IMR-90 (cell line): ENCODE results near the gene CEP68. TPM values are rescaled to one million over a fixed set of nuclear protein-coding genes. Genes with fewer than 3 reads are reported as not detected.

Experiments
- ATAC-seq: fragments of 200-7000 bp; cut with Tn5 transposase; 2 replicates; pipeline ENCODE4 v1.9.1; 2020; ENCODE audit warnings: low read depth, mild to moderate bottlenecking, moderate library complexity
- BruUV-seq: library from RNA; stranded (reverse); fragments of 400-500 nt; replicated peaks from 2 replicates; lab custom pipeline; 2021; lab: Mats Ljungman, UMichigan
- CTCF ChIA-PET: fragments of 300-600 bp; formaldehyde crosslinking; extraction: SDS; loops from one replicate; lab custom pipeline; 2021; ENCODE audit warnings: antibody characterized with exemption; lab: Yijun Ruan, JAX
- POLR2A ChIA-PET: fragments of 300-600 bp; sonication (Branson Sonifier 250); formaldehyde crosslinking; loops from one replicate; lab custom pipeline; 2022; ENCODE audit warnings: antibody characterized with exemption; ENCODE audit not compliant: unreplicated experiment; lab: Charles Lee
- DNase-seq: peaks from one replicate; pipeline ENCODE4 v3.0.0; 2013
- H2AFZ ChIP-seq: replicated peaks from 2 replicates; pipeline ENCODE3; 2013; ENCODE audit warnings: low read length, mild to moderate bottlenecking; ENCODE audit not compliant: poor library complexity
- H2AK5ac ChIP-seq: 2 replicates; pipeline ENCODE4 v1.6.1; 2013; ENCODE audit warnings: low read depth, low read length, inconsistent platforms
- H2AK9ac ChIP-seq: replicated peaks from 2 replicates; pipeline ENCODE3; 2013; ENCODE audit warnings: mild to moderate bottlenecking, low read depth, low read length, moderate library complexity; ENCODE audit not compliant: poor library complexity
- H2BK120ac ChIP-seq: 2 replicates; pipeline ENCODE4 v1.6.1; 2013; ENCODE audit warnings: low read depth, low read length, inconsistent platforms
- H2BK15ac ChIP-seq: 3 replicates; pipeline ENCODE4 v1.6.1; 2013; ENCODE audit warnings: low read depth, low read length, inconsistent platforms
- H2BK20ac ChIP-seq: 2 replicates; pipeline ENCODE4 v1.6.1; 2013; ENCODE audit warnings: low read depth, mild to moderate bottlenecking, inconsistent platforms, low read length, moderate library complexity
- H2BK5ac ChIP-seq: 2 replicates; pipeline ENCODE4 v1.6.1; 2013; ENCODE audit warnings: mild to moderate bottlenecking, low read depth, low read length, inconsistent platforms; ENCODE audit not compliant: poor library complexity, severe bottlenecking
- H3K14ac ChIP-seq: replicated peaks from 2 replicates; pipeline ENCODE4 v1.6.1; 2013; ENCODE audit warnings: low read depth, low read length, inconsistent platforms
- H3K18ac ChIP-seq: 2 replicates; pipeline ENCODE4 v1.6.1; 2013; ENCODE audit warnings: low read depth, low read length, control low read depth
- H3K23ac ChIP-seq: 2 replicates; pipeline ENCODE4 v1.6.1; 2013; ENCODE audit warnings: low read depth, low read length, inconsistent platforms
- H3K27ac ChIP-seq: 2 replicates; pipeline ENCODE4 v1.5.1; 2013; ENCODE audit warnings: mild to moderate bottlenecking, control low read depth, low read length; ENCODE audit not compliant: insufficient read depth
- H3K27me3 ChIP-seq: 2 replicates; pipeline ENCODE4 v1.6.1; 2013; ENCODE audit warnings: low read length; ENCODE audit not compliant: control insufficient read depth, insufficient read depth
- H3K36me3 ChIP-seq: 2 replicates; pipeline ENCODE4 v1.6.1; 2013; ENCODE audit warnings: low read length, mixed read lengths; ENCODE audit not compliant: control insufficient read depth, insufficient read depth
- H3K4ac ChIP-seq: 2 replicates; pipeline ENCODE4 v1.6.1; 2013; ENCODE audit warnings: low read depth, low read length, inconsistent platforms
- H3K4me1 ChIP-seq: 2 replicates; pipeline ENCODE4 v1.6.1; 2013; ENCODE audit warnings: low read length, mixed read lengths; ENCODE audit not compliant: control insufficient read depth, insufficient read depth
- H3K4me2 ChIP-seq: 2 replicates; pipeline ENCODE4 v1.6.1; 2013; ENCODE audit warnings: low read depth, mild to moderate bottlenecking, control low read depth, low read length, moderate library complexity
- H3K4me3 ChIP-seq: 2 replicates; pipeline ENCODE4 v1.5.1; 2013; ENCODE audit warnings: low read depth, mild to moderate bottlenecking, control low read depth, low read length, moderate library complexity; ENCODE audit not compliant: insufficient read depth
- H3K56ac ChIP-seq: 2 replicates; pipeline ENCODE4 v1.6.1; 2013; ENCODE audit warnings: low read length, inconsistent platforms; ENCODE audit not compliant: insufficient read depth; ENCODE audit errors: extremely low read depth
- H3K79me1 ChIP-seq, 2 experiments: 2 replicates each; pipeline ENCODE4 v1.6.1; 2013; ENCODE audit warnings: low read length in 2 of 2, inconsistent platforms in 1 of 2, low read depth in 1 of 2
- H3K9ac ChIP-seq: 2 replicates; pipeline ENCODE4 v1.6.1; 2013; ENCODE audit warnings: low read depth, low read length, control low read depth
- H3K9me1 ChIP-seq: 2 replicates; pipeline ENCODE4 v1.6.1; 2013; ENCODE audit warnings: low read length, inconsistent platforms; ENCODE audit not compliant: insufficient read depth
- H3K9me3 ChIP-seq: 2 replicates; pipeline ENCODE4 v1.6.1; 2013; ENCODE audit warnings: low read length; ENCODE audit not compliant: control insufficient read depth, insufficient read depth
- H4K20me1 ChIP-seq: 2 replicates; pipeline ENCODE4 v1.6.1; 2013; ENCODE audit warnings: low read length, inconsistent platforms; ENCODE audit not compliant: insufficient read depth
- H4K5ac ChIP-seq: 2 replicates; pipeline ENCODE4 v1.6.1; 2013; ENCODE audit warnings: mild to moderate bottlenecking, low read depth, low read length, control low read depth
- H4K8ac ChIP-seq, 2 experiments: 2 replicates each; pipeline ENCODE4 v1.6.1; 2013; ENCODE audit warnings: low read depth in 2 of 2, low read length in 2 of 2, control low read depth in 1 of 2, inconsistent platforms in 1 of 2
- H4K91ac ChIP-seq: 2 replicates; pipeline ENCODE4 v1.6.1; 2013; ENCODE audit warnings: low read depth, low read length, inconsistent platforms; ENCODE audit not compliant: insufficient read depth
- MAFK ChIP-seq: IDR thresholded peaks from 2 replicates; pipeline ENCODE4 v1.6.1; 2012; ENCODE audit warnings: low read depth, low read length, improper control_type of control experiment
- POLR2A ChIP-seq: IDR thresholded peaks from 2 replicates; pipeline ENCODE4 v1.6.1; 2012; ENCODE audit warnings: mild to moderate bottlenecking, low read depth, low read length
- USF2 ChIP-seq: fragments of 150-350 bp; IDR thresholded peaks from 2 replicates; pipeline ENCODE4 v1.6.1; 2017; ENCODE audit warnings: mild to moderate bottlenecking, antibody characterized with exemption, low read length, low read depth
- WGBS, 2 experiments: methylation state at CpG; one replicate each; pipeline versions ENCODE4 v1.1.5 to v1.1.7; 2013; ENCODE audit warnings: missing lambda C conversion rate in 2 of 2; ENCODE audit not compliant: insufficient read length in 1 of 2; ENCODE audit errors: extremely low coverage in 2 of 2; 5-methylcytosine and 5-hydroxymethylcytosine counted together
- dilution Hi-C: fragments of 300-500 bp; cut with HindIII; formaldehyde crosslinking; loops from one replicate; pipeline ENCODE4 v1.14.3; 2018; ENCODE audit warnings: low sequenced_read_pairs; ENCODE audit not compliant: unreplicated experiment
- in situ Hi-C: fragments of 300-500 bp; cut with MboI; formaldehyde crosslinking; loops from 3 replicates; pipeline ENCODE4 v1.14.3; 2019; ENCODE audit warnings: low sequenced_read_pairs, inconsistent platforms, mixed read lengths
- intact Hi-C: fragments of 100-400 bp; cut with micrococcal nuclease; formaldehyde crosslinking; loops from 2 replicates; pipeline ENCODE4 v1.10.0; 2022
- polyA plus RNA-seq, 3 experiments: library from polyadenylated mRNA; depleted of rRNA; stranded (reverse); fragments of >200 nt; gene quantifications; 2 replicates each; pipeline ENCODE4 v1.2.3, GENCODE V29; 2012; ENCODE audit warnings: low replicate concordance in 1 of 3
- total RNA-seq: library from RNA; depleted of rRNA; stranded (reverse); fragments of >200 nt; gene quantifications from 2 replicates; pipeline ENCODE4 v1.2.3, GENCODE V29; 2012

CEP68 gene
- total and polyA plus RNA-seq, 2 of the 4 experiments (the other 2 are of a cell fraction) = 5.5 to 5.6 TPM

DNA sequence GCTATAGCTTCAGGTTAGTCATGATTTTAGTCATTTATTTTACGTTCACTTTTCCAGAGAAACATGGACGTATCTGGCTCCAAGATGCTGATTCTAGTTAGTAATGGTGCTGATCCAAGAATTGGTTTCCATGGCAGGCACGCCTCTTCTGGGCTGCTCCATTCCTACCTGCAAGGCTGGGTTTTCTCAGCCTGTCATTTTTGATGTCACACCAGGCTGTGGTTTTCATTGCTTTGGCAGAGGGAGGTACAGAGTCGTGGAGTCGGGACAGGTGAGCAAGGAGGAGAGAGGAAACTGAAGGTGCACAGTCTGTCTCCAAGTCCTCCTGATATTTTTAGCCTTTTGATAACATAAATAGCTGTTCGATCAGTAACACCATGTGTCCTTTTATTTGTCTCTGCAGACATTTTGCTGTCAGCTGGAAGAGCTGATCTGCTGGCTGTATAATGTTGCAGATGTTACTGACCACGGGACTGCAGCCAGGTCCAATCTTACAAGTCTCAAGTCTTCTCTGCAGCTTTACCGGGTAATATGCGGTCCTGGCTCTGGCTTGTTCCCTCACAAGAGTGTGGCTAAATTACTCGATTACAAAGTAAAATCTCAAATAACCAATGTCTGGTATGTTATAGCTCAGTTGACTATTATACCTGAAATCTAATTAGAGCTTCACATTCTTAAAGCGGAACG, 17.8 kb downstream of the CEP68 start:
- Histone ChIP-seq H2BK20ac (no peak overlapping the region), H2AK5ac (no peak overlapping the region), H3K4ac (no peak overlapping the region), H3K36me3 (peaks cover 51% of the 10 kb centered on the region), H3K27ac (no peak overlapping the region), H2BK15ac (no peak overlapping the region), H3K9ac (no peak overlapping the region), H3K27me3 (no peaks in the 10 kb centered on the region), H2BK5ac (no peak overlapping the region), H3K23ac (no peak overlapping the region), H3K56ac (no peak overlapping the region), H3K4me2 (no peak overlapping the region), H4K20me1 (peaks cover 54% of the 10 kb centered on the region), H4K8ac (no peak overlapping the region), H3K4me3 (no peak overlapping the region), H3K14ac (no peak overlapping the region), H4K5ac (no peak overlapping the region), H3K9me1 (peaks cover 28% of the 10 kb centered on the region), H3K79me1 (peaks cover 17 to 84% of the 10 kb centered on the region in 2 experiments), H4K91ac (no peak overlapping the region), H3K4me1 (peaks cover 31% of the 10 kb centered on the region), H3K9me3 (no peaks in the 10 kb centered on the region), H3K18ac (no peak overlapping the region), H2AK9ac (no peak overlapping the region), H2BK120ac (no peak overlapping the region), H2AFZ (no peak overlapping the region)
- ATAC-seq = no peak
- dilution Hi-C loops = no loop called here
- TF ChIP-seq POLR2A = no peak
- TF ChIP-seq USF2 = no peak
- TF ChIP-seq MAFK = no peak
- intact Hi-C loops = no loop called here
- WGBS, 2 experiments = 100% methylated on average over 1 of the region's 12 CpGs; no CpG with 5 or more reads in 1 of the 2 experiments
- CTCF ChIA-PET = interaction anchor here (0.6 to 1.0 kb wide), 2 partner anchors 9 to 113 kb away, joined by 3 read pairs; no protein-coding TSS in a partner anchor
- in situ Hi-C loops = loop anchor here (25.0 kb wide), 1 partner anchor 488 kb away; no protein-coding TSS in a partner anchor
- POLR2A ChIA-PET = interaction anchor here (0.6 kb wide), 1 partner anchor 144 kb away, joined by 3 read pairs; no protein-coding TSS in a partner anchor
- DNase-seq = no peak
- BruUV-seq = no TSS peak
